Endothelial cell of umbilical vein (primary cell): ENCODE measurements around the gene HOXA2. TPM values are rescaled to one million over a fixed set of nuclear protein-coding genes. Genes with fewer than 3 reads are reported as not detected.

Source experiments
- BruUV-seq: library from RNA; stranded (reverse); fragments of 400-500 nt; replicated peaks from 2 replicates; lab custom pipeline; 2021; lab: Mats Ljungman, UMichigan
- CTCF ChIA-PET: fragments of 300-600, 350-600 bp; sonication (Branson Sonifier 250); formaldehyde crosslinking; loops from one replicate; lab custom pipeline; 2021; ENCODE audit warnings: antibody characterized with exemption, inconsistent platforms; lab: Charles Lee
- POLR2A ChIA-PET: fragments of 300-600, 350-600 bp; sonication (Branson Sonifier 250); formaldehyde crosslinking; loops from one replicate; lab custom pipeline; 2021; ENCODE audit warnings: antibody characterized with exemption, inconsistent platforms; lab: Charles Lee
- DNase-seq: peaks from one replicate; pipeline ENCODE4 v3.0.0-alpha.2; 2011; ENCODE audit warnings: low read depth, low spot score
- FAIRE-seq: peaks from 2 replicates; lab custom pipeline; 2011; peaks lifted over from hg19 to GRCh38; lab: Jason Lieb, UNC
- H2AFZ ChIP-seq: 2 replicates; pipeline ENCODE4 v1.6.0; 2012; ENCODE audit warnings: low read depth, low read length, control low read depth, inconsistent platforms
- H3K27ac ChIP-seq: 2 replicates; pipeline ENCODE4 v1.5.1; 2011; ENCODE audit warnings: low read depth, mild to moderate bottlenecking, control low read depth, low read length, moderate library complexity; ENCODE audit not compliant: insufficient read depth
- H3K27me3 ChIP-seq, 2 experiments: 2 replicates each; pipeline versions ENCODE4 v1.6.0 to v1.6.1; 2011; ENCODE audit warnings: low read length in 2 of 2, mixed read lengths in 1 of 2; ENCODE audit not compliant: control insufficient read depth in 2 of 2, insufficient read depth in 2 of 2
- H3K36me3 ChIP-seq, 2 experiments: 2 replicates in 1 of 2; 3 replicates in 1 of 2; pipeline ENCODE4 v1.5.1; 2011; ENCODE audit warnings: low read length in 2 of 2, mild to moderate bottlenecking in 1 of 2, moderate library complexity in 1 of 2; ENCODE audit not compliant: control insufficient read depth in 2 of 2, insufficient read depth in 2 of 2; ENCODE audit errors: extremely low read depth in 1 of 2
- H3K4me1 ChIP-seq: 3 replicates; pipeline ENCODE4 v1.5.1; 2011; ENCODE audit warnings: mild to moderate bottlenecking, low read length; ENCODE audit not compliant: control insufficient read depth, insufficient read depth; ENCODE audit errors: extremely low read depth
- H3K4me2 ChIP-seq: 2 replicates; pipeline ENCODE4 v1.6.1; 2011; ENCODE audit warnings: low read length, control low read depth, mixed read lengths; ENCODE audit not compliant: insufficient read depth
- H3K4me3 ChIP-seq, 3 experiments: fragments of 200-600 bp in 1 of 3; sonication (generic), shearing (Covaris generic) in 1 of 3; replicated peaks in 1 of 3; 2 replicates each; pipeline ENCODE4 v1.5.1; 2011 to 2016; ENCODE audit warnings: control low read depth in 3 of 3, low read length in 3 of 3, mild to moderate bottlenecking in 2 of 3, inconsistent platforms in 1 of 3, low read depth in 1 of 3, moderate library complexity in 1 of 3; ENCODE audit not compliant: insufficient read depth in 1 of 3
- H3K79me2 ChIP-seq: 2 replicates; pipeline ENCODE4 v1.6.0; 2012; ENCODE audit warnings: low read length, inconsistent platforms; ENCODE audit not compliant: control insufficient read depth, insufficient read depth
- H3K9ac ChIP-seq: replicated peaks from 2 replicates; pipeline ENCODE3; 2011; ENCODE audit warnings: low read length, control low read depth; ENCODE audit not compliant: insufficient read depth; ENCODE audit errors: extremely low read depth
- H3K9me1 ChIP-seq: replicated peaks from 3 replicates; pipeline ENCODE4 v1.6.0; 2011; ENCODE audit warnings: mild to moderate bottlenecking, low read length; ENCODE audit not compliant: control insufficient read depth, insufficient read depth; ENCODE audit errors: extremely low read depth
- H3K9me3 ChIP-seq: replicated peaks from 2 replicates; pipeline ENCODE4 v1.5.1; 2012; ENCODE audit warnings: low read length, inconsistent platforms; ENCODE audit not compliant: control insufficient read depth, insufficient read depth
- H4K20me1 ChIP-seq: replicated peaks from 2 replicates; pipeline ENCODE3; 2011; ENCODE audit warnings: mild to moderate bottlenecking, low read length; ENCODE audit not compliant: control insufficient read depth, insufficient read depth; ENCODE audit errors: extremely low read depth
- EZH2 ChIP-seq: IDR thresholded peaks from 2 replicates; pipeline ENCODE4 v1.6.1; 2012; ENCODE audit warnings: borderline replicate concordance, low read depth, mild to moderate bottlenecking, moderate library complexity, low read length, inconsistent platforms; ENCODE audit not compliant: severe bottlenecking
- FOS ChIP-seq: IDR thresholded peaks from 2 replicates; pipeline ENCODE4 v1.6.1; 2011; ENCODE audit warnings: mild to moderate bottlenecking, low read length, moderate library complexity, borderline replicate concordance; ENCODE audit not compliant: insufficient read depth
- GATA2 ChIP-seq: IDR thresholded peaks from 2 replicates; pipeline ENCODE4 v1.7.0; 2011; ENCODE audit warnings: low read depth, mild to moderate bottlenecking, moderate library complexity, mixed read lengths, low read length; ENCODE audit not compliant: insufficient read length, insufficient read depth
- JUN ChIP-seq: IDR thresholded peaks from 2 replicates; pipeline ENCODE4 v1.6.1; 2011; ENCODE audit warnings: borderline replicate concordance, low read depth; ENCODE audit not compliant: insufficient read length, insufficient read depth
- MYC ChIP-seq: IDR thresholded peaks from one replicate; pipeline ENCODE4 v1.6.1; 2011; ENCODE audit warnings: mild to moderate bottlenecking, low read depth, low read length
- POLR2A ChIP-seq: IDR thresholded peaks from 2 replicates; pipeline ENCODE4 v1.6.1; 2012; ENCODE audit warnings: low read depth, mild to moderate bottlenecking, control low read depth, low read length
- POLR2AphosphoS5 ChIP-seq: IDR thresholded peaks from 2 replicates; pipeline ENCODE4 v1.6.1; 2012; ENCODE audit warnings: low read depth, mild to moderate bottlenecking, control low read depth, low read length, moderate library complexity; ENCODE audit not compliant: insufficient read depth
- dilution Hi-C: fragments of 300-500 bp; cut with MboI; formaldehyde crosslinking; loops from one replicate; pipeline ENCODE4 v1.15.0; 2019; ENCODE audit warnings: low sequenced_read_pairs; ENCODE audit not compliant: extremely low pct_ligation_motif_present
- intact Hi-C: fragments of 100-400 bp; cut with micrococcal nuclease; formaldehyde crosslinking; loops from one replicate; pipeline ENCODE4 v1.10.0; 2022
- polyA plus RNA-seq, 4 experiments: library from polyadenylated mRNA; depleted of rRNA in 3 of 4; stranded (reverse) in 3 of 4; unstranded in 1 of 4; fragments of >200 nt; gene quantifications; 2 replicates each; pipeline versions ENCODE4 v1.2.1 to v1.2.3, GENCODE V29; 2011 to 2012; ENCODE audit warnings: missing spikeins in 1 of 4
- total RNA-seq: library from RNA; stranded (reverse); gene quantifications from 2 replicates; pipeline ENCODE4 v1.2.3, GENCODE V29; 2021
- TF ChIP-seq, protein P1 (sequence below), 2 donors: IDR thresholded peaks; 1 replicate in 1 of 2; 2 replicates in 1 of 2; pipeline ENCODE4 v1.5.1; 2011; ENCODE audit warnings: low read length in 2 of 2, mild to moderate bottlenecking in 2 of 2, moderate library complexity in 2 of 2, control low read depth in 1 of 2, inconsistent platforms in 1 of 2, low read depth in 1 of 2; ENCODE audit not compliant: insufficient read depth in 1 of 2; ENCODE audit errors: extremely low read depth in 1 of 2
- TF ChIP-seq, protein P2 (sequence below): IDR thresholded peaks from 2 replicates; pipeline ENCODE4 v1.6.1; 2011; ENCODE audit not compliant: insufficient read depth, insufficient read length

HOXA2 gene
- total and polyA plus RNA-seq, 2 donors (not counting 3 experiments of a cell fraction or from before 2014, with no cell fraction given): 1.6 to 2.3 TPM

DNA sequence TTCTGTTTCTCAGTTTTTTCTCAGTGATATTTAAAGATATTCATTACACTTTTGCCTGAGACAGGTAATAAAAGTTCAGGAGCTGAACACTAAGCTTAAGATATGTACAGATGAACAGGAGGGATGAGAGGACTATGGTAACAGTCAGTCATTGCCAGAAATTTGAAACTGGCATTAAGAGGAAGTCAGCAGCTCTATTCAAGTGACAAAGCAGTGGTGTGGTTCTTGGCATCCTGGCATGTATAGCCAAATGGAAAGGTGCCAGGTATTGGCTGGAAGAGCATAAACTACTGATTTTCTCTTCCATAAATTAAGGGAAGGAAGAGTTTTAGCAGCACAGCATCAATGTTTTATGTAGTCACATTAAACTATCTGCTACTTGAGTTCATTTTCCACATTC lies 29.4 kb downstream of the HOXA2 start:
- BruUV-seq: no TSS peak
- Histone ChIP-seq H3K4me3 (no peak overlapping the region), H3K79me2 (no peaks in the 10 kb centered on the region), H3K9me3 (no peaks in the 10 kb centered on the region), H3K9me1 (no peaks in the 10 kb centered on the region), H2AFZ (no peak overlapping the region), H3K27ac (no peak overlapping the region), H3K4me2 (no peak overlapping the region), H4K20me1 (no peaks in the 10 kb centered on the region), H3K27me3 (no peaks in the 10 kb centered on the region), H3K36me3 (no peaks in the 10 kb centered on the region), H3K4me1 (no peaks in the 10 kb centered on the region), H3K9ac (no peak overlapping the region)
- dilution Hi-C loops (no loop called here), intact Hi-C loops (no loop called here)
- no peak for DNase-seq
- FAIRE-seq: no peak
- ChIA-PET POLR2A (no interaction called here), CTCF (interaction anchor here (0.7 to 1.5 kb wide), 2 partner anchors 11 to 26 kb away, joined by 3 read pairs; no protein-coding TSS in a partner anchor)
- TF ChIP-seq, protein P1, sequence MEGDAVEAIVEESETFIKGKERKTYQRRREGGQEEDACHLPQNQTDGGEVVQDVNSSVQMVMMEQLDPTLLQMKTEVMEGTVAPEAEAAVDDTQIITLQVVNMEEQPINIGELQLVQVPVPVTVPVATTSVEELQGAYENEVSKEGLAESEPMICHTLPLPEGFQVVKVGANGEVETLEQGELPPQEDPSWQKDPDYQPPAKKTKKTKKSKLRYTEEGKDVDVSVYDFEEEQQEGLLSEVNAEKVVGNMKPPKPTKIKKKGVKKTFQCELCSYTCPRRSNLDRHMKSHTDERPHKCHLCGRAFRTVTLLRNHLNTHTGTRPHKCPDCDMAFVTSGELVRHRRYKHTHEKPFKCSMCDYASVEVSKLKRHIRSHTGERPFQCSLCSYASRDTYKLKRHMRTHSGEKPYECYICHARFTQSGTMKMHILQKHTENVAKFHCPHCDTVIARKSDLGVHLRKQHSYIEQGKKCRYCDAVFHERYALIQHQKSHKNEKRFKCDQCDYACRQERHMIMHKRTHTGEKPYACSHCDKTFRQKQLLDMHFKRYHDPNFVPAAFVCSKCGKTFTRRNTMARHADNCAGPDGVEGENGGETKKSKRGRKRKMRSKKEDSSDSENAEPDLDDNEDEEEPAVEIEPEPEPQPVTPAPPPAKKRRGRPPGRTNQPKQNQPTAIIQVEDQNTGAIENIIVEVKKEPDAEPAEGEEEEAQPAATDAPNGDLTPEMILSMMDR (IDR thresholded peaks at IDR 0.05; ENCODE audit: extremely low read depth in 1 of 2, insufficient read depth in 1 of 2, low read depth in 1 of 2, low read length in 2 of 2): no peak
- TF ChIP-seq POLR2AphosphoS5 (no peak), EZH2 (no peak), JUN (no peak), FOS (no peak), GATA2 (no peak), POLR2A (no peak), MYC (no peak)
- TF ChIP-seq, protein P2, sequence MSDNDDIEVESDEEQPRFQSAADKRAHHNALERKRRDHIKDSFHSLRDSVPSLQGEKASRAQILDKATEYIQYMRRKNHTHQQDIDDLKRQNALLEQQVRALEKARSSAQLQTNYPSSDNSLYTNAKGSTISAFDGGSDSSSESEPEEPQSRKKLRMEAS: no peak
